PC-9 (cell line): ENCODE measurements around the gene TLE4. TPM values are rescaled to one million over a fixed set of nuclear protein-coding genes. Genes with fewer than 3 reads are reported as not detected.

Experiments
- BruUV-seq: library from RNA; stranded (reverse); fragments of 400-500 nt; replicated peaks from 2 replicates; lab custom pipeline; 2021; lab: Mats Ljungman, UMichigan
- CTCF ChIA-PET: fragments of 300-600 bp; sonication (Branson Sonifier 250); formaldehyde crosslinking; loops from one replicate; lab custom pipeline; 2022; ENCODE audit warnings: antibody characterized with exemption; lab: Charles Lee
- POLR2A ChIA-PET: fragments of 300-600 bp; sonication (Branson Sonifier 250); formaldehyde crosslinking; loops from one replicate; lab custom pipeline; 2022; ENCODE audit warnings: antibody characterized with exemption; ENCODE audit not compliant: unreplicated experiment; lab: Charles Lee
- DNase-seq, 2 experiments: peaks; one replicate each; pipeline versions ENCODE4 v3.0.0 to v3.0.0-alpha.2; 2015 to 2022; ENCODE audit warnings: mixed read lengths in 1 of 2
- H2AFZ ChIP-seq: fragments of 200-600 bp; sonication (generic); 2 replicates; pipeline ENCODE4 v1.8.1; 2017; ENCODE audit warnings: antibody characterized with exemption
- H3F3A ChIP-seq: fragments of 200-600 bp; sonication (generic); 2 replicates; pipeline ENCODE4 v1.8.1; 2017; ENCODE audit warnings: antibody characterized with exemption, mild to moderate bottlenecking, low read depth; ENCODE audit not compliant: insufficient read depth
- H3K27ac ChIP-seq: fragments of 200-600 bp; sonication (generic); 2 replicates; pipeline ENCODE4 v1.6.1; 2016; ENCODE audit warnings: mixed run types
- H3K27me3 ChIP-seq: fragments of 200-600 bp; sonication (generic); 2 replicates; pipeline ENCODE4 v1.6.1; 2016; ENCODE audit warnings: low read depth, mixed run types; ENCODE audit not compliant: insufficient read depth
- H3K36me3 ChIP-seq: fragments of 200-600 bp; sonication (generic); 2 replicates; pipeline ENCODE4 v1.6.1; 2016; ENCODE audit warnings: low read depth, mixed run types
- H3K4me1 ChIP-seq: fragments of 200-600 bp; sonication (generic); replicated peaks from 2 replicates; pipeline ENCODE4 v1.6.1; 2016; ENCODE audit warnings: mixed run types; ENCODE audit not compliant: insufficient read depth
- H3K4me2 ChIP-seq: fragments of 200-600 bp; sonication (generic); 2 replicates; pipeline ENCODE4 v1.6.1; 2017; ENCODE audit warnings: mixed run types
- H3K4me3 ChIP-seq: fragments of 200-600 bp; sonication (generic); 2 replicates; pipeline ENCODE4 v1.6.1; 2016; ENCODE audit warnings: mixed run types
- H3K79me2 ChIP-seq: fragments of 200-600 bp; sonication (generic); 2 replicates; pipeline ENCODE4 v1.6.1; 2017; ENCODE audit warnings: low read depth, mixed run types
- H3K9me2 ChIP-seq: fragments of 200-600 bp; sonication (generic); 2 replicates; pipeline ENCODE4 v1.8.1; 2017; ENCODE audit warnings: mild to moderate bottlenecking; ENCODE audit not compliant: insufficient read depth
- H3K9me3 ChIP-seq: fragments of 200-600 bp; sonication (generic); 2 replicates; pipeline ENCODE4 v1.8.1; 2016; ENCODE audit warnings: low read depth; ENCODE audit not compliant: insufficient read depth
- H4K20me1 ChIP-seq: fragments of 200-600 bp; sonication (generic); 2 replicates; pipeline ENCODE4 v1.8.1; 2017; ENCODE audit not compliant: insufficient read depth
- EZH2 ChIP-seq: fragments of 200-600 bp; sonication (generic); IDR thresholded peaks from 2 replicates; pipeline ENCODE4 v1.8.0; 2017; ENCODE audit warnings: antibody characterized with exemption, low read depth
- intact Hi-C: fragments of 100-400 bp; cut with micrococcal nuclease; formaldehyde crosslinking; loops from one replicate; pipeline ENCODE4 v1.10.0; 2022; ENCODE audit not compliant: unreplicated experiment
- total RNA-seq: library from RNA; stranded (reverse); gene quantifications from 2 replicates; pipeline ENCODE4 v1.2.3, GENCODE V29; 2021
- TF ChIP-seq, protein P1 (sequence below): fragments of 200-600 bp; sonication (generic); conservative IDR thresholded peaks from 2 replicates; pipeline ENCODE4 v1.6.1; 2017; ENCODE audit warnings: mixed run types, antibody characterized with exemption, mild to moderate bottlenecking, moderate library complexity

Gene TLE4
- total RNA-seq, 1 experiment from 2014 or later, result not detected

GRCh38 chr9:79664375-79664831 is 92.6 kb downstream of the TLE4 start:
- Histone ChIP-seq H3K27ac (no peak overlapping the region), H4K20me1 (no peaks in the 10 kb centered on the region), H3K4me2 (no peak overlapping the region), H3K9me2 (no peaks in the 10 kb centered on the region), H3F3A (no peaks in the 10 kb centered on the region), H3K4me1 (no peaks in the 10 kb centered on the region), H3K27me3 (peaks cover 42% of the 10 kb centered on the region), H3K36me3 (no peaks in the 10 kb centered on the region), H3K79me2 (no peaks in the 10 kb centered on the region), H2AFZ (no peak overlapping the region), H3K9me3 (no peaks in the 10 kb centered on the region), H3K4me3 (no peak overlapping the region)
- CTCF ChIA-PET, result interaction anchor here (0.7 kb wide), 1 partner anchor 396 kb away, joined by 3 read pairs; no protein-coding TSS in a partner anchor
- TF ChIP-seq EZH2, result no peak
- TF ChIP-seq, protein P1, sequence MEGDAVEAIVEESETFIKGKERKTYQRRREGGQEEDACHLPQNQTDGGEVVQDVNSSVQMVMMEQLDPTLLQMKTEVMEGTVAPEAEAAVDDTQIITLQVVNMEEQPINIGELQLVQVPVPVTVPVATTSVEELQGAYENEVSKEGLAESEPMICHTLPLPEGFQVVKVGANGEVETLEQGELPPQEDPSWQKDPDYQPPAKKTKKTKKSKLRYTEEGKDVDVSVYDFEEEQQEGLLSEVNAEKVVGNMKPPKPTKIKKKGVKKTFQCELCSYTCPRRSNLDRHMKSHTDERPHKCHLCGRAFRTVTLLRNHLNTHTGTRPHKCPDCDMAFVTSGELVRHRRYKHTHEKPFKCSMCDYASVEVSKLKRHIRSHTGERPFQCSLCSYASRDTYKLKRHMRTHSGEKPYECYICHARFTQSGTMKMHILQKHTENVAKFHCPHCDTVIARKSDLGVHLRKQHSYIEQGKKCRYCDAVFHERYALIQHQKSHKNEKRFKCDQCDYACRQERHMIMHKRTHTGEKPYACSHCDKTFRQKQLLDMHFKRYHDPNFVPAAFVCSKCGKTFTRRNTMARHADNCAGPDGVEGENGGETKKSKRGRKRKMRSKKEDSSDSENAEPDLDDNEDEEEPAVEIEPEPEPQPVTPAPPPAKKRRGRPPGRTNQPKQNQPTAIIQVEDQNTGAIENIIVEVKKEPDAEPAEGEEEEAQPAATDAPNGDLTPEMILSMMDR, result no peak
- intact Hi-C loops, result no loop called here
- POLR2A ChIA-PET, result no interaction called here
- BruUV-seq, result no TSS peak
- no peak for DNase-seq

DNA sequence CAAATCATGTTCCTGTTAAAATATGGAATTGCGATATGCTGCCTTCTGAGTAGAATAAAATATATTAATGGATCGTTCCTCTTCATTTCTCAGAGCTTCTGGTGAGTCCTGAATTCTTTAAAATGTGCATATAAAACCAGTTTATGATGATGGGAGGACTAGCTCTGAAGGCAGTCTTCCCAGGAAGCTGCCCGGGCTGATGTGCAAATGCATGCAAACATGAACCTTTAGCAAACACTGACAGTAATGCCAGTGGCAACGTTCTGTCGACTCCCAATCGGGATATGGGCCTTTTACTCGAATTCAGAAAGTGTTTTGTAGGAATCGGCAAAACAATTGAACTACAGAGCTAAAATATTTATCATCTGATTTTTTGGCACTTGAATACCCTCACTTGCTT is 93.6 kb downstream of the TLE4 start:
- DNase-seq, result no peak
- Histone ChIP-seq H3K79me2 (no peaks in the 10 kb centered on the region), H2AFZ (no peak overlapping the region), H3K4me3 (no peak overlapping the region), H3K27ac (no peak overlapping the region), H3F3A (no peaks in the 10 kb centered on the region), H3K9me2 (no peaks in the 10 kb centered on the region), H3K27me3 (peaks cover 42% of the 10 kb centered on the region), H4K20me1 (no peaks in the 10 kb centered on the region), H3K36me3 (no peaks in the 10 kb centered on the region), H3K4me1 (no peaks in the 10 kb centered on the region), H3K4me2 (no peak overlapping the region), H3K9me3 (no peaks in the 10 kb centered on the region)
- intact Hi-C loops, result no loop called here
- no peak for TF ChIP-seq EZH2
- TF ChIP-seq, protein P1, result no peak
- CTCF ChIA-PET, result no interaction called here
- no TSS peak for BruUV-seq
- POLR2A ChIA-PET, result no interaction called here

GRCh38 chr9:79665931-79666330 is 94.2 kb downstream of the TLE4 start:
- H3K36me3 ChIP-seq, result no peaks in the 10 kb centered on the region
- H3K4me3 ChIP-seq, result no peak overlapping the region
- no peaks in the 10 kb centered on the region for H3K79me2 ChIP-seq
- ChIA-PET POLR2A (no interaction called here), CTCF (no interaction called here)
- no peaks in the 10 kb centered on the region for H3F3A ChIP-seq
- TF ChIP-seq, protein P1, result no peak
- no peak for TF ChIP-seq EZH2
- no peaks in the 10 kb centered on the region for H3K9me2 ChIP-seq
- peaks cover 42% of the 10 kb centered on the region for H3K27me3 ChIP-seq
- no peak overlapping the region for H3K4me2 ChIP-seq
- intact Hi-C loops, result no loop called here
- no peaks in the 10 kb centered on the region for H3K4me1 ChIP-seq
- H3K9me3 ChIP-seq, result no peaks in the 10 kb centered on the region
- H3K27ac ChIP-seq, result no peak overlapping the region
- no peak overlapping the region for H2AFZ ChIP-seq
- BruUV-seq, result no TSS peak
- no peaks in the 10 kb centered on the region for H4K20me1 ChIP-seq
- DNase-seq, result no peak
